ENCODE results near the gene SRRM5. TPM values are rescaled to one million over a fixed set of nuclear protein-coding genes. Genes with fewer than 3 reads are reported as not detected.
A peak's percentile ranks its signal among the peaks of the same experiment; 100 is the strongest.
"Not testable (repeated sequence)": the region's sequence is repeated elsewhere in the genome, so short reads cannot be mapped to it uniquely, and the experiment has no call there.

Gene SRRM5
- total and polyA plus RNA-seq, 4 donors: 0.10 to 2.5 (median 0.69) TPM

DNA sequence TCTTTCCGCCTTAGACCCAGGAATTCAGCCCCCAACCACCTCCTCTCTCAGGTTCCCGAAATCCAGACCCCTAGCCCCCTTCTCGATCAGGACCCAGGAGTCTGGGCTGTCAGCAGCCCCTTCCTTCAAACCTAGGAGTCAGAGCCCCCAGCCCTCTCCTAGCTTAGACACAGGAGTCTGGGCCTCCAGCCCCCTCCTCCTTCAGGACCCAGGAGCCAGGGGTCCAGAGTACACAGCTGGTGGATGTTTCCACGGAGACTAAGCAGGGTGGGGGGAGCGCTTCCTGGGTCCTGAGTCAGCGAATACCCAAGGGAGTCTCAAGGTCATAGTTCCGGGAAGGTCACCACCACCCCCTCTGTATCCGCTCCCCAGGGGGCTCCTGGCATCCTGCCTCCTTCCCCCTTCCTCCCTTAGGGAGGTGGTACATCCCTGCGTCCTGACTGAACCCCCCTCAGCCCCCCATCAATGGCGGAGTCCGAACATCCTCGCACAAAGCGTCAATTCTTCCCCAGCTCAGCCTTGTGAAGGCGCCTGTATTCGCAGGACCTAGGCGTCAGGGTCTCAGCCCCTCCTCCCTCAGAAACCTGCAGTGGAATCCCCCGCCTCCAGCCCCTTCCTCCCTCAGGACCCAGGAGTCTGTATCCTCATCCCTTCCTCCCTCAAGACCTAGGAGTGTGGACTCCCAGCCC lies 23.1 kb downstream of the SRRM5 start:
- Histone ChIP-seq H3K27me3 (ENCODE audit: control insufficient read depth, insufficient read depth, low read length) (no peaks in the 10 kb centered on the region), H3K27ac (ENCODE audit: low read depth, low read length) (peak overlapping the region; percentile 97), H3K9me3 (ENCODE audit: control insufficient read depth, insufficient read depth, low read length) (no peaks in the 10 kb centered on the region), H3K4me3 (ENCODE audit: low read depth, low read length) (peak overlapping the region; percentile 66), H3K36me3 (ENCODE audit: control insufficient read depth, insufficient read depth, low read length) (peaks cover 2% of the 10 kb centered on the region), H3K4me1 (ENCODE audit: control insufficient read depth, insufficient read depth, low read length) (peaks cover 57% of the 10 kb centered on the region)
- 5% methylated on average over 17 of the region's 17 CpGs for WGBS (ENCODE audit: insufficient coverage)
- DNase-seq (ENCODE audit: low read depth in 4 of 6, low spot score in 6 of 6): peak in 5 of 6 donors; percentile 61 to 91 (median 73)

DNA sequence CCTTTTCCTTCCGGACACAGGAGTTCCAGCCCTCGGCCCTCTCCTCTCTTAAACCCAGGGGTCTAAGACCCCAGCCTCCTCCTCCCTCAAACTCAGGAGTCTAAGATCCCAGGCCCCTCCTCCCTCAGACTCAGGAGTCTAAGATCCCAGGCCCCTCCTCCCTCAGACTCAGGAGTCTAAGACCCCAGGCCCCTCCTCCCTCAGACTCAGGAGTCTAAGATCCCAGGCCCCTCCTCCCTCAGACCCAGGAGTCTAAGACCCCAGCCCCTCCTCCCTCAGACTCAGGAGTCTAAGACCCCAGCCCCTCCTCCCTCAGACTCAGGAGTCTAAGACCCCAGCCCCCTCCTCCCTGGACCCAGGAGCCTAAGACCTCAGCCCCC lies 23.7 kb downstream of the SRRM5 start:
- not testable (repeated sequence) for H3K36me3 ChIP-seq (ENCODE audit: control insufficient read depth, insufficient read depth, low read length); H3K27me3 ChIP-seq (ENCODE audit: control insufficient read depth, insufficient read depth, low read length); H3K9me3 ChIP-seq (ENCODE audit: control insufficient read depth, insufficient read depth, low read length); DNase-seq (ENCODE audit: low read depth in 4 of 6, low spot score in 6 of 6)
- 0% methylated on average over 1 of the region's 2 CpGs for WGBS (ENCODE audit: insufficient coverage)
- H3K4me1 ChIP-seq (ENCODE audit: control insufficient read depth, insufficient read depth, low read length): peaks cover 62% of the 10 kb centered on the region
- H3K4me3 ChIP-seq (ENCODE audit: low read depth, low read length): peak overlapping the region; percentile 66
- peak overlapping the region; percentile 97 for H3K27ac ChIP-seq (ENCODE audit: low read depth, low read length)

DNA sequence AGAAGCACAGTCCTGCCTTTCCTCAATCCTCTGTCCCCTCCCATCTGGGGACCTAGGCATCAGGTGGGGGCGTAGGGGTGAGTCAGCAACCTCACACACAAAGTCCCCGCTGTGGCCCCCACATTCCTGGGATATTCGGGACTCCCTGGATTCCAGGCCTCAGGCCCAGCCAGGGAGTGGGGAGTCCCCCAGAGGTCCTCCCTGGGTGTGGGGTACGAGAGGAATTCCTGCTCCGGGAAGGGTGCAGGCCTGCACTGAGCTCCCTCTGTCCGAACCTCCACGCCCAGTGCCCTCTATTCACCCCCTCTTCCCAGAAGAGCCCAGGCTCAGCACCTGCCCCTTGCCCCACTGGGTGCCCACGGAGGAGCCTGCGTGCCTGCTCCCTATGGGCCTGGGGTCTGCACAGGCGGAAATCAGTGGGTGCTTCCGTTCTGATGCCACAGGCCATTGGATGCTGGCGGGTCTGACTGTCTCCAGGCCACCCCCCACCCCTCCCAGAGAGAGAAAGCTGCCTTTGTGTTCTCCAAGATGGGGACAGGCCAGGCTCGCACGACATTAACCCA lies 24.3 kb downstream of the SRRM5 start:
- WGBS (ENCODE audit: insufficient coverage): 49% methylated on average over 5 of the region's 14 CpGs
- peaks cover 2% of the 10 kb centered on the region for H3K36me3 ChIP-seq (ENCODE audit: control insufficient read depth, insufficient read depth, low read length)
- no peaks in the 10 kb centered on the region for H3K9me3 ChIP-seq (ENCODE audit: control insufficient read depth, insufficient read depth, low read length)
- peak in 2 of 6 donors; percentile 31 to 67 for DNase-seq (ENCODE audit: low read depth in 4 of 6, low spot score in 6 of 6)
- H3K4me1 ChIP-seq (ENCODE audit: control insufficient read depth, insufficient read depth, low read length): peaks cover 65% of the 10 kb centered on the region
- peak overlapping the region; percentile 97 for H3K27ac ChIP-seq (ENCODE audit: low read depth, low read length)
- H3K27me3 ChIP-seq (ENCODE audit: control insufficient read depth, insufficient read depth, low read length): no peaks in the 10 kb centered on the region
- peak overlapping the region; percentile 31 for H3K4me3 ChIP-seq (ENCODE audit: low read depth, low read length)

DNA sequence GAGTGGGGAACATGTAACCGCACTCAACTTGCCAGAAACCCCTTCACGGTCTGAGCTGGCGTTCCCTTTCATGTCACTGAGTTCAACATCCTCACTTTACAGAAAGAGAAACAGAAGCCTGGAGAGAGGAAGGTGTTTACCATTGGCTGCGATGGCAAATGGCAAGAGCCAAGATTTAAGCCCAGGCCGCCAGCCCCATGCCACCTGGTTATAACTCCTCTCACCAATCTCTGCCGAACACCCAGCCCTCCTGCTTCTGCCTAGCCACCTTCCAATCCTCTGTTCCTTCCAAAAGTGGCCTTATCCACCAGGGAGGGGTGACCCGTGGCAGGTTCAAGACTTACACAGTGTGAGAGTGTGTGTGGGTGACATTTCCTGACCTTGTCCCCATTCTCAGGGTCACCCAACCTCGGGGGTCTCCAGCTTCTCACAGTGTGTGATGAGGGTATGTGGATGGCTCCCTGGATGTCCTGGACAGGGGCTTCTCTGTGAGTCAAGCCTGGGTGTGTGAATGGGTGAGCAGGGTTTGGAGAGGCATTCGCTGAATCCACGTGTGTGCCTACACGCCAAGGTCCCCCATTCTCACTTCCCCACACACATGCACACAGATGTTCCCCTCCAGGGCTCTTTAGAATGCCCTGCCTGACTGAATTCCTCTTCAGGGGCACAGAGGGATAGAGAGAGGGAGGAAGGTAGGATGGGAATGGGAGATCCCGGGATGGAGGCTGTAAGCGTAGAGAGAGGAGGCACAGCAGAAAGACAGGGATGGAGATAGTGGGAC lies 26.5 kb downstream of the SRRM5 start:
- 9% methylated on average over 2 of the region's 13 CpGs for WGBS (ENCODE audit: insufficient coverage)
- H3K27ac ChIP-seq (ENCODE audit: low read depth, low read length): peak overlapping the region; percentile 76
- H3K27me3 ChIP-seq (ENCODE audit: control insufficient read depth, insufficient read depth, low read length): no peaks in the 10 kb centered on the region
- peaks cover 2% of the 10 kb centered on the region for H3K36me3 ChIP-seq (ENCODE audit: control insufficient read depth, insufficient read depth, low read length)
- peaks cover 60% of the 10 kb centered on the region for H3K4me1 ChIP-seq (ENCODE audit: control insufficient read depth, insufficient read depth, low read length)
- no peaks in the 10 kb centered on the region for H3K9me3 ChIP-seq (ENCODE audit: control insufficient read depth, insufficient read depth, low read length)
- DNase-seq (ENCODE audit: low read depth in 4 of 6, low spot score in 6 of 6): peak in 2 of 6 donors; percentile 28 to 43
- peak overlapping the region; percentile 54 for H3K4me3 ChIP-seq (ENCODE audit: low read depth, low read length)

DNA sequence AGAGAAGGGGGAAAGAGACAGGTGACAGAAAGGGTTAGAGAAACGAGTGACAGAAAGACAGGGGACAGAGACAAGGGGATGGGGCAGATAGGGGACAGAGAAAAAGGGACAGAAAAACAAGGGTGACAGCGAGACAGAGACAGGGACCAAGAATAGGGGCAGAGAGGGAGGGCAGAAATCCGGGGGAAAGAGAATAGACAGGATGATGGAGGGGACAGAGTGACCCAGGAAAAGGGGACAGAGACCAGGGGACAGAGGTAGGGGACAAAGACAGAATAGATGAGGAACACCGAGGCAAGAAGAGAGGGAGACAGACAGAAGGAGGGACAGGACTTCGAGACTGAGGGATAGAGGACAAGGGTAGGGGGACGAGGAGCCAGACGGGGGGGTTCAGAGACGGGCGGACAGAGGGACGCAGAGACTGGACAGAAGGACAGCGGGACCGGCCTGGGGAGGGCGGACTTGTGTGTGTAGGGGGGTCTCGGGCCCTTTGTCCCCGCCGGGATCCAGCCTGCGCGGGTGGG lies 27.2 kb downstream of the SRRM5 start:
- Histone ChIP-seq H3K27ac (ENCODE audit: low read depth, low read length) (peak overlapping the region; percentile 76), H3K4me3 (ENCODE audit: low read depth, low read length) (peak overlapping the region; percentile 54), H3K4me1 (ENCODE audit: control insufficient read depth, insufficient read depth, low read length) (peaks cover 54% of the 10 kb centered on the region), H3K36me3 (ENCODE audit: control insufficient read depth, insufficient read depth, low read length) (peaks cover 2% of the 10 kb centered on the region), H3K9me3 (ENCODE audit: control insufficient read depth, insufficient read depth, low read length) (no peaks in the 10 kb centered on the region), H3K27me3 (ENCODE audit: control insufficient read depth, insufficient read depth, low read length) (no peaks in the 10 kb centered on the region)
- WGBS (ENCODE audit: insufficient coverage): 2% methylated on average over 18 of the region's 18 CpGs
- DNase-seq (ENCODE audit: low read depth in 4 of 6, low spot score in 6 of 6): peak in 2 of 6 donors; percentile 18 to 25

DNA sequence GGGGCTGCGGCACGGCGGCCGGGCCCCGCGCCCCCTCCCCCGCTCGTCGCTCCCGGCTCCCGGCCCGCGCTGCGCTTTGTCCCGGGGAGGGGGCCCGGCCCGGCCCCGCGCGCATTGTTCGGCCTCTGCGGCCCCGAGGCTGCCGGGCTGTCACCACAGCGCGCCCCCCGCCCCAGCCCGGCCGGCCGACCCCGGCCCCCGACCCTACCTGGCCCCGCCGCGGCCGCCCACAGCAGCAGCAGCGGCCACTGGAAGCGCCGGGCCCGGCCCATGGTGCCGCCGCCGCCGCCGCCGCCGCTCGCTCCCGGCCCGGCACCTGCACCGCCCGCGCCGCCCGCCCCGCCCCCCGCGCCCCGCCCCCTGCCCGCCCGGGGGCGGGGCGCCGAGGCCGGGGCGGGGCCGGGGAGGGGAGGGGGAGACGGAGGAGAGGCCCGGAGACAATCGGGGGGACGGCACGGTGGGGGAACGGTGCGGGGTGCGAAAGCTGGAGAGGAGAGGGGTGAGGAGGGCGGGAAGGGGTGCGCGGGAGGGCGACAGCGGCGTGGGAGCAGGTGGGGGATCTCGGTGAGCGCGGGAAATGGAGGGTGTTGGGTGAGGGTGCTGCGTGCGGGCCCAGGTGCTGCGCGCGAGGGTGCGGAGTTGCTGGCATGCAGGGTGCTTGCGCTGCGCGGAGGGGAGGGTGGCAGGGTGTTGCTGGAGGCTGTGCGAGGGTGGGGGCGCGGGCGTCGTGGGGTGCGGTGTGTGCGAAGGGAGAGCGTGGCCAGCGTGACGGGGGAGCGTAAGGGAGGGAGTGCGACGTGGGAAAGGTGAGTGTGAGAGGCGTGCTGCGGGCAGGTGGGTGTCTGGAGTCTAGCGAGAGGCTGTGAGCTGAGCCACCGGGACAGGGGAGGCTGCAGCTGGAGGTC lies 27.9 kb downstream of the SRRM5 start, which contains the start of gene CADM4:
Gene CADM4, minus strand, starts transcription at position 332 of the 905 bp plus-strand sequence. Its CDS starts 60 bp downstream, at position 272.
- Histone ChIP-seq H3K4me1 (ENCODE audit: control insufficient read depth, insufficient read depth, low read length) (peaks cover 47% of the 10 kb centered on the region), H3K9me3 (ENCODE audit: control insufficient read depth, insufficient read depth, low read length) (no peaks in the 10 kb centered on the region), H3K36me3 (ENCODE audit: control insufficient read depth, insufficient read depth, low read length) (peaks cover 2% of the 10 kb centered on the region), H3K4me3 (ENCODE audit: low read depth, low read length) (peak within 1 kb of the TSS; percentile 64), H3K27ac (ENCODE audit: low read depth, low read length) (peak within 1 kb of the TSS; percentile 76), H3K27me3 (ENCODE audit: control insufficient read depth, insufficient read depth, low read length) (no peaks in the 10 kb centered on the region)
- WGBS (ENCODE audit: insufficient coverage): 0% methylated on average over 109 of the region's 110 CpGs
- peak in 3 of 6 donors; percentile 43 to 81 (median 79) for DNase-seq (ENCODE audit: low read depth in 4 of 6, low spot score in 6 of 6)

DNA sequence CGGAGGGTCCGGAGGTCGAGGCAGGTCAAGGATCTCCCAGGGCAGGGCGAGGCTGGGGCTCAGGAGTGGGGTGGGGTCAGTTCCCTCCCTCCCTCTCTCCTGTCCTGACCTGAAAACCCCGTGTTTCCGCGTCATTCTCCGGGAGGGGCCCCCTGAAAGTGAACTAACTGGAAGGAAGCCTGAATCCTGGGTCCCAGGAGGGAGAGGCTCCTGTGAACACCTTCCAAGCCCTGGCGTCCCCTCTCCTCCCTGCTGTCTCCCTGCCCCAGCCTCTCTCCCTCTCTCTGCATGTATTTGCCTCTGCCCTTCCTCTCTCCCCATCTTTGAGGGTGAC lies 28.5 kb downstream of the SRRM5 start:
- H3K4me3 ChIP-seq (ENCODE audit: low read depth, low read length): peak overlapping the region; percentile 64
- peaks cover 2% of the 10 kb centered on the region for H3K36me3 ChIP-seq (ENCODE audit: control insufficient read depth, insufficient read depth, low read length)
- H3K9me3 ChIP-seq (ENCODE audit: control insufficient read depth, insufficient read depth, low read length): no peaks in the 10 kb centered on the region
- no peak for DNase-seq (ENCODE audit: low read depth in 4 of 6, low spot score in 6 of 6)
- 4% methylated on average over 7 of the region's 9 CpGs for WGBS (ENCODE audit: insufficient coverage)
- peak overlapping the region; percentile 64 for H3K27ac ChIP-seq (ENCODE audit: low read depth, low read length)
- peaks cover 41% of the 10 kb centered on the region for H3K4me1 ChIP-seq (ENCODE audit: control insufficient read depth, insufficient read depth, low read length)
- H3K27me3 ChIP-seq (ENCODE audit: control insufficient read depth, insufficient read depth, low read length): no peaks in the 10 kb centered on the region

DNA sequence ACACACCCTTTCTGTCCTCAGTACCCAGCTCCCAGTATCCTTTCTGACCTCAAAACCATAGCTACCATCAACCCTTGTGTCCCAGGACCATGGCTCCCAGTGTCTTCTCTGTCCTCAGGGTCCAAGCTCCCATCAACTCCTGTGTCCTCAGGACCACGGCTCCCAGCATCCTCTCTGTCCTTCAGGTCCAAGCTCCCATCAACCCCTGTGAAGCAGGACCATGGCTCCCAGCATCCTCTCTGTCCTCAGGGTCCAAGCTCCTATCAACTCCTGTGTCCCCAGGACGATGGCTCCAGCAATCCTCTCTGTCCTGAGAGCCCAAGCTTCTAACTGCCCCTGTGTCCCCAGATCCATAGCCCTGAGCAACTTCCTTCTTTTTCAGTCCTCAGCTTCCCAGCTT lies 29.4 kb downstream of the SRRM5 start:
- H3K4me1 ChIP-seq (ENCODE audit: control insufficient read depth, insufficient read depth, low read length): peaks cover 32% of the 10 kb centered on the region
- no peak overlapping the region for H3K4me3 ChIP-seq (ENCODE audit: low read depth, low read length)
- DNase-seq (ENCODE audit: low read depth in 4 of 6, low spot score in 6 of 6): no peak
- no peaks in the 10 kb centered on the region for H3K27me3 ChIP-seq (ENCODE audit: control insufficient read depth, insufficient read depth, low read length)
- H3K36me3 ChIP-seq (ENCODE audit: control insufficient read depth, insufficient read depth, low read length): peaks cover 1% of the 10 kb centered on the region
- H3K27ac ChIP-seq (ENCODE audit: low read depth, low read length): no peak overlapping the region
- H3K9me3 ChIP-seq (ENCODE audit: control insufficient read depth, insufficient read depth, low read length): no peaks in the 10 kb centered on the region
- 80% methylated on average over 2 of the region's 2 CpGs for WGBS (ENCODE audit: insufficient coverage)

DNA sequence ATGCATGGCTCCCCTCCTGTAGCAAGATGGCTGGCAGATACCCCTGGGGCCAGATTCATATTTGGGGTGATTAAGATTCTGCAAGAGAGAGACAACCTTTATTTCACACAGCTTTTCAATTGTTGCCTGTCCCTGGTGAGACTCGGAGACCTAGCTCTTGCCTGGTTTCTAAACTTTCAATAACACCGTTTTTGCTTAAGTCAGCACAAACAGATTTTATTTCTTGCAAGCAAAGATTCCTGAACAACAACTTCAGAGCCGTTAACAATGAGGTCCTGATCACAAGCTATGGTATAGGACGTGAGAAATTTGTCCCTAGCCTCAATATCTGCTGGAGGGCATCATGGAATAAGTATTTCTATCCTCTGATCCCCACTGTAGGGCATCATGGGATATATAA lies 30.6 kb downstream of the SRRM5 start:
- no peak for DNase-seq (ENCODE audit: low read depth in 4 of 6, low spot score in 6 of 6)
- Histone ChIP-seq H3K36me3 (ENCODE audit: control insufficient read depth, insufficient read depth, low read length) (no peaks in the 10 kb centered on the region), H3K4me3 (ENCODE audit: low read depth, low read length) (no peak overlapping the region), H3K27ac (ENCODE audit: low read depth, low read length) (no peak overlapping the region), H3K4me1 (ENCODE audit: control insufficient read depth, insufficient read depth, low read length) (peaks cover 23% of the 10 kb centered on the region), H3K9me3 (ENCODE audit: control insufficient read depth, insufficient read depth, low read length) (no peaks in the 10 kb centered on the region), H3K27me3 (ENCODE audit: control insufficient read depth, insufficient read depth, low read length) (no peaks in the 10 kb centered on the region)
- 80% methylated on average over 1 of the region's 4 CpGs for WGBS (ENCODE audit: insufficient coverage)
